HCT116 (cell line): ENCODE data around the gene MEN1. TPM values are rescaled to one million over a fixed set of nuclear protein-coding genes. Genes with fewer than 3 reads are reported as not detected.

Source experiments
- ATAC-seq: fragments of 200-7000 bp; cut with Tn5 transposase; 2 replicates; pipeline ENCODE4 v1.9.1; 2020; ENCODE audit warnings: mild to moderate bottlenecking, moderate library complexity
- BruUV-seq: library from RNA; stranded (reverse); fragments of 400-500 nt; replicated peaks from 2 replicates; lab custom pipeline; 2021; lab: Mats Ljungman, UMichigan
- CTCF ChIA-PET: fragments of 300-600 bp; sonication (Branson Sonifier 250); formaldehyde crosslinking; loops from one replicate; lab custom pipeline; 2021; ENCODE audit warnings: antibody characterized with exemption; lab: Charles Lee
- POLR2A ChIA-PET: fragments of 300-600, 350-600 bp; sonication (Branson Sonifier 250); formaldehyde crosslinking; loops from one replicate; lab custom pipeline; 2021; ENCODE audit warnings: antibody characterized with exemption; lab: Charles Lee
- RAD21 ChIA-PET, 2 experiments: fragments of 300-600 bp; sonication (Branson Sonifier 250); formaldehyde crosslinking; loops; one replicate each; lab custom pipeline; 2023; ENCODE audit warnings: low total read pairs in 2 of 2; ENCODE audit not compliant: uncharacterized antibody in 2 of 2, unreplicated experiment in 2 of 2, low non-redundant PET in 1 of 2; lab: Charles Lee
- DNase-seq: peaks from one replicate; pipeline ENCODE4 v3.0.0-alpha.2; 2010; ENCODE audit warnings: low read depth, low spot score
- H2AFZ ChIP-seq: fragments of 200-600 bp; shearing (Covaris generic), sonication (generic); 2 replicates; pipeline ENCODE4 v1.6.1; 2017; ENCODE audit warnings: low read depth, mixed run types, mixed read lengths, antibody characterized with exemption, low read length; ENCODE audit not compliant: poor library complexity, severe bottlenecking
- H3K27ac ChIP-seq: 2 replicates; pipeline ENCODE4 v1.5.1; 2012; ENCODE audit warnings: low read depth, low read length
- H3K27me3 ChIP-seq: fragments of 200-600 bp; sonication (generic); 2 replicates; pipeline ENCODE4 v1.6.1; 2016; ENCODE audit warnings: mixed run types, low read length, mixed read lengths; ENCODE audit not compliant: insufficient read depth
- H3K36me3 ChIP-seq, 2 experiments: fragments of 200-500 bp in 1 of 2; fragments of 200-600 bp in 1 of 2; sonication (Bioruptor generic) in 1 of 2; sonication (generic) in 1 of 2; 2 replicates each; pipeline versions ENCODE4 v1.5.1 to v1.6.1; 2014 to 2016; ENCODE audit warnings: low read length in 2 of 2, inconsistent platforms in 1 of 2, mixed read lengths in 1 of 2, mixed run types in 1 of 2; ENCODE audit not compliant: insufficient read depth in 2 of 2, control insufficient read depth in 1 of 2
- H3K4me1 ChIP-seq, 2 experiments: fragments of 200-600 bp in 1 of 2; sonication (generic) in 1 of 2; 2 replicates each; pipeline versions ENCODE4 v1.5.1 to v1.6.1; 2012 to 2017; ENCODE audit warnings: low read length in 2 of 2, inconsistent platforms in 1 of 2, mild to moderate bottlenecking in 1 of 2, mixed read lengths in 1 of 2, mixed run types in 1 of 2, moderate library complexity in 1 of 2; ENCODE audit not compliant: insufficient read depth in 2 of 2, control insufficient read depth in 1 of 2
- H3K4me2 ChIP-seq: fragments of 200-600 bp; sonication (generic); 2 replicates; pipeline ENCODE4 v1.6.1; 2017; ENCODE audit warnings: mixed run types, low read length, mixed read lengths
- H3K4me3 ChIP-seq, 2 experiments: fragments of 200-600 bp in 1 of 2; sonication (generic) in 1 of 2; replicated peaks in 1 of 2; 2 replicates each; pipeline ENCODE4 v1.5.1; 2011 to 2016; ENCODE audit warnings: low read length in 2 of 2, control low read depth in 1 of 2, low read depth in 1 of 2, mild to moderate bottlenecking in 1 of 2, mixed read lengths in 1 of 2, mixed run types in 1 of 2
- H3K79me2 ChIP-seq: fragments of 200-600 bp; sonication (generic); 2 replicates; pipeline ENCODE4 v1.6.1; 2017; ENCODE audit warnings: mild to moderate bottlenecking, mixed run types, low read length, moderate library complexity, mixed read lengths; ENCODE audit not compliant: insufficient read depth
- H3K9ac ChIP-seq: fragments of 200-600 bp; sonication (generic); 2 replicates; pipeline ENCODE4 v1.6.1; 2016; ENCODE audit warnings: low read length, mixed read lengths
- H3K9me2 ChIP-seq: fragments of 200-600 bp; sonication (generic), shearing (Covaris generic); 2 replicates; pipeline ENCODE4 v1.6.1; 2017; ENCODE audit warnings: mixed run types, mild to moderate bottlenecking, moderate library complexity; ENCODE audit not compliant: insufficient read depth
- H3K9me3 ChIP-seq, 2 experiments: fragments of 200-500 bp in 1 of 2; fragments of 200-600 bp in 1 of 2; sonication (Bioruptor generic) in 1 of 2; sonication (generic) in 1 of 2; 2 replicates each; pipeline ENCODE4 v1.6.1; 2014 to 2017; ENCODE audit warnings: low read length in 2 of 2, mixed read lengths in 2 of 2, inconsistent platforms in 1 of 2, low read depth in 1 of 2, mild to moderate bottlenecking in 1 of 2, mixed run types in 1 of 2, moderate library complexity in 1 of 2; ENCODE audit not compliant: control insufficient read depth in 1 of 2, insufficient read depth in 1 of 2
- H4K20me1 ChIP-seq: fragments of 200-600 bp; sonication (generic), shearing (Covaris generic); 2 replicates; pipeline ENCODE4 v1.6.1; 2017; ENCODE audit warnings: mixed run types, mild to moderate bottlenecking, moderate library complexity; ENCODE audit not compliant: insufficient read depth
- CBX3 ChIP-seq: IDR thresholded peaks from 2 replicates; pipeline ENCODE4 v1.6.1; 2012; ENCODE audit warnings: low read depth
- EGR1 ChIP-seq: IDR thresholded peaks from 2 replicates; pipeline ENCODE4 v1.6.1; 2012; ENCODE audit warnings: low read depth
- ELF1 ChIP-seq: IDR thresholded peaks from 2 replicates; pipeline ENCODE4 v1.6.1; 2012; ENCODE audit warnings: low read depth, borderline replicate concordance
- EZH2 ChIP-seq: fragments of 200-600 bp; sonication (generic); IDR thresholded peaks from 2 replicates; pipeline ENCODE4 v1.6.1; 2017; ENCODE audit warnings: antibody characterized with exemption, mixed run types
- JUND ChIP-seq: IDR thresholded peaks from 2 replicates; pipeline ENCODE4 v1.6.1; 2012
- MAX ChIP-seq: IDR thresholded peaks from 2 replicates; pipeline ENCODE4 v1.6.1; 2012
- POLR2A ChIP-seq: IDR thresholded peaks from 2 replicates; pipeline ENCODE4 v1.7.0; 2011; ENCODE audit warnings: borderline replicate concordance; ENCODE audit not compliant: insufficient read depth, insufficient read length; ENCODE audit errors: extremely low read depth
- POLR2AphosphoS5 ChIP-seq: IDR thresholded peaks from 2 replicates; pipeline ENCODE4 v1.6.1; 2011; ENCODE audit warnings: mild to moderate bottlenecking, low read depth, low read length, moderate library complexity
- RAD21 ChIP-seq: IDR thresholded peaks from 2 replicates; pipeline ENCODE4 v1.6.1; 2012; ENCODE audit warnings: low read depth, mild to moderate bottlenecking
- REST ChIP-seq: IDR thresholded peaks from 2 replicates; pipeline ENCODE4 v1.6.1; 2012; ENCODE audit warnings: low read depth
- SIN3A ChIP-seq: IDR thresholded peaks from 2 replicates; pipeline ENCODE4 v1.6.1; 2012; ENCODE audit warnings: low read depth
- SP1 ChIP-seq: IDR thresholded peaks from 2 replicates; pipeline ENCODE4 v1.6.1; 2012; ENCODE audit warnings: low read depth
- SRF ChIP-seq: IDR thresholded peaks from 2 replicates; pipeline ENCODE4 v1.6.1; 2012; ENCODE audit warnings: low read depth
- TCF7L2 ChIP-seq: IDR thresholded peaks from 2 replicates; pipeline ENCODE4 v1.7.0; 2011; ENCODE audit warnings: borderline replicate concordance, inconsistent platforms; ENCODE audit not compliant: insufficient read depth, insufficient read length; ENCODE audit errors: extremely low read depth
- YY1 ChIP-seq: IDR thresholded peaks from 2 replicates; pipeline ENCODE4 v1.6.1; 2011; ENCODE audit warnings: low read length, low read depth, moderate library complexity, mild to moderate bottlenecking; ENCODE audit not compliant: insufficient replicate concordance; ENCODE audit errors: extremely low read depth
- ZBTB33 ChIP-seq: IDR thresholded peaks from 2 replicates; pipeline ENCODE4 v1.6.1; 2011; ENCODE audit warnings: mild to moderate bottlenecking, low read length, moderate library complexity; ENCODE audit not compliant: insufficient replicate concordance; ENCODE audit errors: extremely low read depth
- ZFX ChIP-seq: fragments of 450-650 bp; IDR thresholded peaks from 2 replicates; pipeline ENCODE4 v1.6.1; 2017
- intact Hi-C: fragments of 100-400 bp; cut with micrococcal nuclease; formaldehyde crosslinking; loops from 2 replicates; pipeline ENCODE4 v1.10.0; 2022
- total RNA-seq: library from RNA; stranded (reverse); gene quantifications from one replicate; pipeline ENCODE4 v1.2.1, GENCODE V29; 2021; ENCODE audit not compliant: unreplicated experiment

Gene MEN1
- total RNA-seq, 1 experiment from 2014 or later, result 62.1 TPM

- Histone ChIP-seq H3K27ac (peak within 1 kb of the TSS; percentile 99), H4K20me1 (peaks cover 35% of the 10 kb centered on the region), H2AFZ (no peak within 1 kb of the TSS), H3K27me3 (no peaks in the 10 kb centered on the region), H3K79me2 (peaks cover 39% of the 10 kb centered on the region), H3K9ac (peak within 1 kb of the TSS; percentile 95), H3K4me2 (peak within 1 kb of the TSS; percentile 87), H3K9me3 (no peaks in the 10 kb centered on the region), H3K4me3 (peak within 1 kb of the TSS; percentile 92 to 99), H3K4me1 (peaks cover 13 to 32% of the 10 kb centered on the region in 2 experiments; a peak in 3 of 4 replicates), H3K9me2 (no peaks in the 10 kb centered on the region), H3K36me3 (peaks cover 34 to 37% of the 10 kb centered on the region in 2 experiments)
- ATAC-seq (peak; percentile 90), DNase-seq (peak; percentile 100)
- no TSS peak for BruUV-seq
- RAD21 ChIA-PET, result interaction anchor here in 1 of 2 experiments (0.8 kb wide), 1 partner anchor 236 kb away, joined by 3 read pairs; the partner anchor contains the start of gene ARL2
- POLR2A ChIA-PET, result interaction anchor here (0.5 to 1.9 kb wide), 18 partner anchors 9 to 720 kb away, joined by 3 to 11 read pairs (median 4); partner anchors contain the start of genes FAU, MALAT1, MEN1 and MRPL49
- no peak for TF ChIP-seq EZH2
- peak; percentile 93 for TF ChIP-seq ZBTB33
- TF ChIP-seq SRF, result no peak
- TF ChIP-seq JUND, result no peak; the same call in 1 of the 2 replicates
- TF ChIP-seq EGR1, result peak; percentile 77
- peak; percentile 88 for TF ChIP-seq YY1
- TF ChIP-seq POLR2A, result peak; percentile 54
- TF ChIP-seq RAD21, result no peak
- peak; percentile 50 for TF ChIP-seq SIN3A
- TF ChIP-seq REST, result no peak
- peak; percentile 21 for TF ChIP-seq TCF7L2
- TF ChIP-seq CBX3, result no peak
- TF ChIP-seq POLR2AphosphoS5, result peak; percentile 95
- peak; percentile 64; the same call in 1 of the 2 replicates for TF ChIP-seq ELF1
- peak; percentile 61; the same call in 1 of the 2 replicates for TF ChIP-seq ZFX
- peak; percentile 50; the same call in 1 of the 2 replicates for TF ChIP-seq MAX
- peak; percentile 55; the same call in 1 of the 2 replicates for TF ChIP-seq SP1
- CTCF ChIA-PET, result interaction anchor here (0.6 to 1.4 kb wide), 7 partner anchors 9 to 333 kb away, joined by 3 to 13 read pairs (median 5); partner anchors contain the start of genes CDC42BPG and TM7SF2
- intact Hi-C loops, result no loop called here
Measured at GRCh38 chr11:64778473-64779298, 31.7 kb downstream of the MEN1 start, which contains the start of gene SF1. Gene SF1, minus strand, starts transcription at chr11:64778542. Its CDS starts 150 bp downstream, at chr11:64778392.
